ENCODE data around the gene SPINK8.
A peak's percentile ranks its signal among the peaks of the same experiment; 100 is the strongest.
"Not testable (repeated sequence)": the region's sequence is repeated elsewhere in the genome, so short reads cannot be mapped to it uniquely, and the experiment has no call there.

SPINK8 gene

DNA sequence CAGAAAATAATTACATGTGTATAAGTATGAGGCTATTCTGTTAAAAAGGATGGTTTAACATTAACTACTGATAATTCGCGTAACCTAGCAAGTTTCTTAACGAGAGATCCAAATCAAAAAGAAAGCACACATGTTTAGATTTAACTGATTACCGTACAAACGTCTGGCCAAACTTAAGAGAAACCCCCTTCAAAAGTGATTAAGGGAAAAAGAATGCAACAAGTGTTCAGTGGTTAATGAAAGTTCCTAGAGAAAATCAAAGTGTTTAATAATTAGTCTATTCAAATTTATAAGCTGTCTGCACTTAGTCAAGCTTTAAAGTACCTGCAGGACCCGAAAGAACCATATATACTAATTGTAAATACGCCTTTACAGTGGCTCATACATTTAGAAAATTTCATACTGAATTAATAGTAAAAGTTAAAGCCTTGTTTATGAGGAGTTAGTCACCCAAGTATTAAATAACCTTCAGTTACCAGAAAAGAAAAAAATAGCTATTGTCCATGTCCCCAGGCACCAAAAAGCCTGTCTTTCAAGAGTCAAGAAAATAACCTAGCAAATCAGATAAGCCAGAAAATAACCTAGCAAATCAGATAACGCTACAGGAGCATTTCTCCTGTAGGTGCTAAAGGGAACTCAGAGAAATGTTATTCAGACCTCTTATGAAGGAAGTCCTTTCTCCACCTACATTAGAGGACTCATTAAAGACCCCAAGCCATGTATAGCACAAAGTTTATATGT, 58.0 kb downstream of the SPINK8 start:
- DNase-seq = no peak

DNA sequence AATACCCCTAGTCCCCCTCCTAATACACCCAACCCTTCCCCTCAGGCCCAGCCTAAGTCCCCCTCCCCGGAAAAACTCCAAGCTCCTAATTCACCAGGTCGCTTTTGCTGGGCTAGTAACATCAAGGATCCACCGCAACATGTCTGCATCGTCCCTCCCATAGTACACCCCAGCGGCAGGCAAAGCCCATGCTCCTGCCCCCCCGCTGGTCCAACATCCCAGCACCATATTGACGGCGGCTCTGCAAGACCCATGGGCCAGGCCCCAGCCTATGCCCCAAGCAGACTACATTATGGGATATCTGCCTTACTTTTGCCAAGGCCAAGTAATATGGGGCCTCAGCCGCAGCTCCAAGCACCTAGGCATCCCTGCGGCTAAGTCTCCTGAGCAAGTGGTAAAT, 59.0 kb downstream of the SPINK8 start:
- no peak for DNase-seq

DNA sequence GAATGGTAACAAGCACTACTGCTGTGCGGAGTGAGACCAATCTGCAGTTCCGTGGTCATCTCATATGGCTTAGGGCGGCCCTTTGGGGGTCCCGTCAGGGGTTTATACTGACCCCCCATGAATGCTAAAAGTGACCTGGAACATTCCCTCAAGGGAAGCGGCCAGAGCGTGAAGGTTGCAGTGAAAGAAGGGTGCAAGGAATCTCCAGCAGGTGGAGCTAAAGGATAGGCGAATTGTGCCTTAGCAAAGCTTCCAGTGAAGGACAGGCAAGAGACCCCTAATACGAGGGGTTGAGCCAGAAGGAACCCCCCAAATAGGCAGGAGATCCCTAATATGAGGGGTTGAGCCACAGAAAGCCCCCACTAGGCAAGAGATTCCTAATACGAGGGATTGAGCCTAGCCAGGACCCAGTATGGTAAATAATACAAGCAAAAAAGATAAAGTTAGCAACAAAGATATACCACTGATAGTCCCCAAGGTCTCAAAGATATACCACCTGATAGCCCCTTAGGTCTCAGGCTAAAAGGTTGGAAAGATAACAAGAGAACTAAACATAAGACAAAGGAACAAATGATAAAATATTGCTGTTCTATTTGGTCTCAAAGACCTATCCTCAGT, 59.8 kb downstream of the SPINK8 start:
- peak; percentile 17 for DNase-seq

DNA sequence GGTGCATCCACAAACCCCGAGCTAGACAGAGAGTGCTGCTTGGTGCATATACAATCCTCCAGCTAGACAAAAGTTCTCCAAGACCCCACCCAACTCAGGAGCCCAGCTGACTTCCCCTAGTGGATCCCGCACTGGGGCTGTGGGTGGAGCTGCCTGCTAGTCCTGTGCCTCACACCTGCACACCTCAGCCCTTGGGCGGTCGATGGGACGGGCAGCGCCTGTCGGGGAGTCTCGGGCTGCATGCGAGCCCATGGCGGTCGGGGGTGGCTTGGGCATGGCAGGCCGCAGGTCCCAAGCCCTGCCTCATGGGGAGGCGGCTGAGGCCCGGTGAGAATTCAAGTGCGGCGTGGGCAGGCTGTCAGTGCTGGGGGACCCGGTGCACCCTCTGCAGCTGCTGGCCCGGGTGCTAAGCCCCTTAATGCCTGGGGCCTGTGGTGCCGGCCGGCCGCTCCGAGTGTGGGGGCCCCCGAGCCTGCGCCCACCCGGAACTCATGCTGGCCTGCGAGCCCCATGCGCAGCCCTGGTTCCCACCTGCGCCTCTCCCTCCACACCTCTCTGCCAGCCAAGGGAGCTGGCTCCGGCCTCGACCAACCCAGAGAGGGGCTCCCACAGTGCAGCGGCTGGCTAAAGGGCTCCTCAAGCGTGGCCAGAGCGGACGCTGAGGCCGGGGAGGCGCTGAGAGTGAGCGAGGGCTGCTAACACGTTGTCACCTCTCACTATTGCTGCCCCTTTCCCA, 61.5 kb downstream of the SPINK8 start:
- DNase-seq = no peak

DNA sequence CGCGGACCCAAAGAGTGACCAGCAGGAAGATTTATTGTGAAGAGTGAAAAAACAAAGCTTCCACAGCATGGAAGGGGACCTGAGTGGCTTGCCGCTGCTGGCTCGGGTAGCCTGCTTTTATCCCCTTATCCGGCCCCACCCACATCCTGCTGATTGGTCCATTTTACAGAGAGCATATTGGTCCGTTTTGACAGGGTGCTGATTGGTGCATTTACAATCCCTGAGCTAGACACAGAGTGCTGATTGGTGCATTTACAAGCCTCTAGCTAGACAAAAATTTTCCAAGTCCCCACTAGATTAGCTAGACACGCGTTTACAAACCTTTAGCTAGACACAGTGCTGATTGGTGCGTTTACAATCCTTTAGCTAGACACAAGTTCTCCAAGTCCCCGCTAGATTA, 62.2 kb downstream of the SPINK8 start:
- not testable (repeated sequence) for DNase-seq

DNA sequence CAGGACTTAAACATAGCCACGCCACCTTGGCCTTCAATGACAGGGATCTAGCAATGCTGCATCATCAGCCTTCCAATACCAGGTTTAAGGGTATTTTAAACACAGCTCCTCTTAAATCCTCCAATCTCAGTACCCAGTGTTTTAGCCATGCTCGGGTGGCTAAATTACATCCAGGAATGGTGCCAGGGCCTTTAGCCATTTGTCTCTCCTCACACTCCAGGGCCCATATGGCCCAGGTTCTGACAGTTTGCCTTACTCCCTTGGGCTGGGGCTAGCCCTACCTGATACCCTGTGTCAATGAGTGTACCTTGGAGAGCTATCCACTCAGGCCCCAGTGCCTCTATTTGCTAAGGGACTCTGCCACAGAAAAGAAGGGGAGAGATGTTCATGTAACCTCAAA, 63.2 kb downstream of the SPINK8 start:
- DNase-seq = no peak

DNA sequence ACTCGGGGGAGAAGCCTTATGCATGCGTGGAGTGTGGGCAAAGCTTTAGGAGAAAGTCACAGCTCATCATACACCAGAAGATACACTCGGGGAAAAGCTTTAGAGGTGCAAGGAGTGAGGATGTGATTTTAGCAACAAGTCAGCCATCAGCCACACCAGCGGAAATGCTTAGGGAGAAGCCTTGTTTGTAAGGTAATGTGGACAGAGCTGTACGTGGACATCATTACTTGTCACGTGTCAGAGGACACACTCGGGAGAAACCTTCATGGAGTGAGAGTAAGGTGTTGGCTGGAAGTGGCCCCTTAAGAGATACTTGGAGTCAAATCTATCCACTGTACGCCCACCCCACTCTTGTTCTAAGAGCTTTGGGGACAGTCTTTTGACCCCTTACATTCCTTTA, 63.9 kb downstream of the SPINK8 start:
- no peak for DNase-seq

DNA sequence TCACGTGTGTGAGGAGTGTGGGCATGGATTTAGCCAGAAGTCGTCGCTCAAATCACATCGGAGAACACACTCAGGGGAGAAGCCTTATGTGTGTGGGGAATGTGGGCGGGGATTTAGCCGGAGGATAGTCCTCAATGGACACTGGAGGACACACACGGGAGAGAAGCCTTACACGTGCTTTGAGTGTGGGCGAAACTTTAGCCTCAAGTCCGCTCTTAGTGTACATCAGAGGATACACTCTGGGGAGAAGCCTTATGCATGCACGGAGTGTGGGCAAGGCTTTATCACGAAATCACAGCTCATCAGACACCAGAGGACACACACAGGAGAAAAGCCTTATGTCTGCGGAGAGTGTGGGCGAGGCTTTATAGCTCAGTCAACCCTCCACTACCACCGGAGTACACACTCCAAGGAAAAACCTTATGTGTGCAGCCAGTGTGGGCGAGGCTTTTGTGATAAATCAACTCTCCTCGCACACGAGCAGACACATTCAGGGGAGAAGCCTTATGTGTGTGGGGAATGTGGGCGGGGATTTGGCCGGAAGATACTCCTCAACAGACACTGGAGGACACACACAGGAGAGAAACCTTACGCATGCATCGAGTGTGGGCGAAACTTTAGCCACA, 64.4 kb downstream of the SPINK8 start:
- DNase-seq = no peak

DNA sequence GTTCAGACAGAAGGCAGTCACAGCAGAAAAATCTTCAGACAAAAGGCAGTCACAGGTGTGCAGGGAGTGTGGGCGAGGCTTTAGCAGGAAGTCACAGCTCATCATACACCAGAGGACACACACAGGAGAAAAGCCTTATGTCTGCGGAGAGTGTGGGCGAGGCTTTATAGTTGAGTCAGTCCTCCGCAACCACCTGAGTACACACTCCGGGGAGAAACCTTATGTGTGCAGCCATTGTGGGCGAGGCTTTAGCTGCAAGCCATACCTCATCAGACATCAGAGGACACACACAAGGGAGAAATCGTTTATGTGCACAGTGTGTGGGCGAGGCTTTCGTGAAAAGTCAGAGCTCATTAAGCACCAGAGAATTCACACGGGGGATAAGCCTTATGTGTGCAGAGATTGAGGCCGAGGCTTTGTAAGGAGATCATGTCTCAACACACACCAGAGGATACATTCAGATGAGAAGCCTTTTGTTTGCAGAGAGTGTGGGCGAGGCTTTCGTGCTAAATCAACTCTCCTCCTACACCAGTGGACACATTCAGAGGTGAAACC, 65.0 kb downstream of the SPINK8 start:
- no peak for DNase-seq

DNA sequence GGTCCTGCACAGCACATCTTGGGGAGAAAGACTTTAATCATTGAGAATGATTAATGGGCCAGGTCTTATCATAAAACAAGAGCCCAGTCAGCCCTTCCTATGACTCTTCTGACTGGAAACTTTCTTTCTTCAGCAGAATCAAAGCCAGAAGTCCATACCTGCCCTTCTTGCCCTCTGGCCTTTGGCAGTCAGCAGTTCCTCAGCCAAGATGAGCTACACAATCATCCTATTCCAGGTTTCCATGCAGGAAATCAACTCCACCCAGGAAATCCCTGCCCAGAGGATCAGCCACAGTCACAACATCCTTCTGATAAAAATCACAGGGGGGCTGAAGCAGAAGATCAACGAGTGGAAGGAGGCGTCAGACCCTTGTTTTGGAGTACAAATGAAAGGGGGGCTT, 65.7 kb downstream of the SPINK8 start:
- DNase-seq = no peak

DNA sequence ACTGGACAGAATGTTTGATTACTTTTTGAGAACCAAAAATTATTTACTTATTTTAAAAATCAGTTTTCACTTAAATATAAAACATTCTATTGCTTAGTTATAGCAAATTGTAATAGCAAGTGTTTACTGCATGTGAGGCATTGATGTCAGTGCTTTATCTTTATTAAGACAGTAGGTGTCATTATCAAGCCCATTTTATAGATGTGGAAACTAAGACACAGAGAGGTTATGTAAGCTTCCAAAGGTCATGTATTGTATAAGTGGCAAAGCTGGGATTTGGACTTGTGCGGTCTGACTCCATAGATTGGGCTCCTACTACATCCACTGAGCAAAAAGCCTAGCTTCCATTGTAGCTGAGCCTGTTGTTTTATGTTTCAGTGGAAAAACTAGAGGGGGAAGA, 74.9 kb downstream of the SPINK8 start:
- no peak for DNase-seq
